Stimulated activated CD8-positive, alpha-beta memory T cell treated with anti-CD3 and anti-CD28 coated beads, Interleukin-7, amount 100 ng/mL, for 24 hours (primary cell): ENCODE measurements around the gene TNFAIP8.
"Not testable (repeated sequence)": the region's sequence is repeated elsewhere in the genome, so short reads cannot be mapped to it uniquely, and the experiment has no call there.

ENCODE experiments used
- DNase-seq: peaks from one replicate; pipeline ENCODE4 v3.0.0-alpha.2; 2020; ENCODE audit warnings: low read depth

The TNFAIP8 gene

GRCh38 chr5:119427060-119427459 lies 71.2 kb downstream of the TNFAIP8 start:
- no peak for DNase-seq

- DNase-seq: not testable (repeated sequence)
These were observed 71.8 kb downstream of the TNFAIP8 start for GRCh38 chr5:119427596-119427995.

GRCh38 chr5:119428166-119428565 lies 72.3 kb downstream of the TNFAIP8 start:
- not testable (repeated sequence) for DNase-seq

GRCh38 chr5:119428574-119428973 lies 72.8 kb downstream of the TNFAIP8 start:
- DNase-seq: not testable (repeated sequence)

- not testable (repeated sequence) for DNase-seq
These were observed 76.9 kb downstream of the TNFAIP8 start for GRCh38 chr5:119432674-119433237.

GRCh38 chr5:119435436-119436132 lies 79.8 kb downstream of the TNFAIP8 start:
- DNase-seq: peak; percentile 46

- DNase-seq: not testable (repeated sequence)
These were observed 82.2 kb downstream of the TNFAIP8 start for GRCh38 chr5:119437785-119438586.

GRCh38 chr5:119438587-119438917 lies 82.7 kb downstream of the TNFAIP8 start:
- not testable (repeated sequence) for DNase-seq

GRCh38 chr5:119439140-119439631 lies 83.4 kb downstream of the TNFAIP8 start:
- no peak for DNase-seq

- DNase-seq: not testable (repeated sequence)
These were observed 83.8 kb downstream of the TNFAIP8 start for GRCh38 chr5:119439632-119440031.

GRCh38 chr5:119444643-119445042 lies 88.8 kb downstream of the TNFAIP8 start:
- DNase-seq: not testable (repeated sequence)

- no peak for DNase-seq
These were observed 89.7 kb downstream of the TNFAIP8 start for GRCh38 chr5:119445544-119445943.
